Spleen (tissue), 11 donors: Measurements from ENCODE around the gene STXBP1. TPM values are rescaled to one million over a fixed set of nuclear protein-coding genes. Genes with fewer than 3 reads are reported as not detected.

Source experiments
- DNase-seq: peaks from one replicate; pipeline ENCODE4 v3.0.0-alpha.2; 2020
- H3K27ac ChIP-seq, 8 donors: fragments of 200-600 bp; sonication (generic) in 7 of 8; 1 replicate in 4 of 8; 2 replicates in 4 of 8; pipeline versions ENCODE4 v1.5.0 to v1.8.0; 2016 to 2021; ENCODE audit warnings: inconsistent platforms in 4 of 8, mild to moderate bottlenecking in 4 of 8, moderate library complexity in 1 of 8
- H3K27me3 ChIP-seq, 7 donors: fragments of 200-600 bp; sonication (generic) in 6 of 7; replicated peaks in 1 of 7; 1 replicate in 4 of 7; 2 replicates in 3 of 7; pipeline versions ENCODE4 v1.5.0 to v1.8.0; 2016 to 2021; ENCODE audit warnings: inconsistent platforms in 3 of 7, mild to moderate bottlenecking in 1 of 7
- H3K36me3 ChIP-seq, 6 donors: fragments of 200-600 bp; sonication (generic) in 5 of 6; 1 replicate in 4 of 6; 2 replicates in 2 of 6; pipeline versions ENCODE4 v1.5.0 to v1.8.0; 2016 to 2021; ENCODE audit warnings: inconsistent platforms in 2 of 6
- H3K4me1 ChIP-seq, 6 donors: fragments of 200-600 bp; sonication (generic) in 5 of 6; 1 replicate in 3 of 6; 2 replicates in 3 of 6; pipeline versions ENCODE4 v1.5.0 to v1.8.0; 2016 to 2021; ENCODE audit warnings: inconsistent platforms in 3 of 6
- H3K4me3 ChIP-seq, 8 donors: fragments of 200-600 bp; sonication (generic) in 7 of 8; 1 replicate in 4 of 8; 2 replicates in 4 of 8; pipeline versions ENCODE4 v1.5.0 to v1.8.0; 2016 to 2021; ENCODE audit warnings: inconsistent platforms in 4 of 8, mild to moderate bottlenecking in 4 of 8, moderate library complexity in 2 of 8
- H3K9me3 ChIP-seq, 8 donors: fragments of 200-600 bp; sonication (generic) in 7 of 8; 1 replicate in 4 of 8; 2 replicates in 4 of 8; pipeline versions ENCODE4 v1.5.0 to v1.8.0; 2016 to 2021; ENCODE audit warnings: inconsistent platforms in 4 of 8
- POLR2A ChIP-seq, 3 donors: fragments of 450-650 bp; IDR thresholded peaks; one replicate each; pipeline ENCODE4 v1.5.1; 2017; ENCODE audit warnings: antibody characterized with exemption in 3 of 3, mild to moderate bottlenecking in 1 of 3
- POLR2AphosphoS5 ChIP-seq, 3 donors: sonication (generic); formaldehyde crosslinking; IDR thresholded peaks; one replicate each; pipeline ENCODE4 v1.5.1; 2017; ENCODE audit warnings: antibody characterized with exemption in 3 of 3
- WGBS, 5 donors: extraction: QIAGEN DNeasy Blood & Tissue Kit in 3 of 5; methylation state at CpG; one replicate each; pipeline versions ENCODE4 v1.1.5 to v1.1.7; 2013 to 2018; 5-methylcytosine and 5-hydroxymethylcytosine counted together
- intact Hi-C: fragments of 100-400 bp; cut with DNase I; formaldehyde crosslinking; loops from one replicate; pipeline ENCODE4 v1.15.0; 2023; ENCODE audit warnings: low total_unique reads
- polyA plus RNA-seq, 3 donors: library from polyadenylated mRNA; stranded (reverse); fragments of 200-250 nt; gene quantifications; one replicate each; pipeline ENCODE4 v1.2.1, GENCODE V29; 2013
- total RNA-seq, 7 donors: library from RNA; depleted of rRNA in 3 of 7; stranded (reverse); fragments of >200 nt in 3 of 7; fragmentation: NEBNext Ultra II Directional in 4 of 7; extraction: Animal tissue kit (Norgen Biotek cat#: 25700) in 4 of 7; gene quantifications; one replicate each; pipeline versions ENCODE4 v1.1.0 to v1.2.1, GENCODE V29; 2016 to 2021
- TF ChIP-seq, protein P1 (sequence below), 11 experiments: fragments of 200-600 bp in 7 of 11; fragments of 450-650 bp in 4 of 11; sonication (generic) in 4 of 11; IDR thresholded peaks in 8 of 11; conservative IDR thresholded peaks in 3 of 11; 1 replicate in 7 of 11; 2 replicates in 4 of 11; pipeline versions ENCODE4 v1.4.0 to v1.8.0; 2016 to 2021; ENCODE audit warnings: antibody characterized with exemption in 11 of 11, inconsistent platforms in 4 of 11, mild to moderate bottlenecking in 1 of 11
- donor health status: healthy with polysubstance abuse.
- donor health status: DM: no; HTN: no; CAD: no; lungs with moderate emphysema.
- donor health status: DM: no; HTN: no; CAD: no.
- donor health status: Bipolar disorder and iron deficiency.
- donor health status: healthy.
- donor health status: DM: no; HTN: no; CAD: no.
- donor health status: DM: yes; HTN: yes; CAD: no.

The STXBP1 gene
- total and polyA plus RNA-seq, 10 donors, result 4.3 to 75.7 (median 31.6) TPM

DNA sequence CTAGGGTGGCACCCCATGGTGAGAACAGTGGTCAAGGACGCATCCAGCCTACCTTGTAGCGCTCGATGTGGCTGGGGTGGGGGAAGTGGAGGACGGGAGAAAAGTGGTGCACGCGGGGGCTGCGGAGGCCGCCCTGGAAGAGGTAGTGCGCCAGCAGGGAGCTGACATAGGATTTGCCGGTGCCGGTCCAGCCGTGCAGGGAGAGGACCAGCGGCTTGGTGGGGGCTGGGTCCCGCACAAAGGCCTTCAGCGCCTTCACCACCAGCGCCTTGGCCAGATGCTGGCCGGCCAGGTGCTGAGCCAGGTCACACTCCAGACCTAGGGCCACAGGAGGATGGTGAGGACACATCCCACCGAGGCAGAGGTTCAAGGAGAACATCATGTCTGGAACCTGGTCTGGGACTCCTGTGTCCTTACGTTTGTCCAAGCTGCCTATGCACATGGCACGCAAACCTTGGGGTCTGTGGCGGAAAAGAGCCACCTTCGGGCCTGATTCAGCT is 122.2 kb downstream of the STXBP1 start:
- H3K4me3 ChIP-seq, result peak overlapping the region; percentile 58 to 97 (median 84)
- 49 to 72% (median 62%) methylated on average over 20 to 22 of the region's 22 CpGs for WGBS, 5 donors
- peak overlapping the region; percentile 93 to 99 (median 96) for H3K27ac ChIP-seq
- peaks cover 0 to 54% (median 31%) of the 10 kb centered on the region in 6 donors for H3K36me3 ChIP-seq
- H3K9me3 ChIP-seq, result no peaks in the 10 kb centered on the region
- no peaks in the 10 kb centered on the region for H3K27me3 ChIP-seq
- DNase-seq, result peak; percentile 89
- intact Hi-C loops, result loop anchor here (5.0 kb wide), 1 partner anchor 142 kb away; no protein-coding TSS in a partner anchor
- peaks cover 17 to 67% (median 51%) of the 10 kb centered on the region in 6 donors for H3K4me1 ChIP-seq
- TF ChIP-seq POLR2AphosphoS5 (IDR thresholded peaks at IDR 0.05) (no peak), POLR2A (IDR thresholded peaks at IDR 0.05) (no peak)
- TF ChIP-seq, protein P1, sequence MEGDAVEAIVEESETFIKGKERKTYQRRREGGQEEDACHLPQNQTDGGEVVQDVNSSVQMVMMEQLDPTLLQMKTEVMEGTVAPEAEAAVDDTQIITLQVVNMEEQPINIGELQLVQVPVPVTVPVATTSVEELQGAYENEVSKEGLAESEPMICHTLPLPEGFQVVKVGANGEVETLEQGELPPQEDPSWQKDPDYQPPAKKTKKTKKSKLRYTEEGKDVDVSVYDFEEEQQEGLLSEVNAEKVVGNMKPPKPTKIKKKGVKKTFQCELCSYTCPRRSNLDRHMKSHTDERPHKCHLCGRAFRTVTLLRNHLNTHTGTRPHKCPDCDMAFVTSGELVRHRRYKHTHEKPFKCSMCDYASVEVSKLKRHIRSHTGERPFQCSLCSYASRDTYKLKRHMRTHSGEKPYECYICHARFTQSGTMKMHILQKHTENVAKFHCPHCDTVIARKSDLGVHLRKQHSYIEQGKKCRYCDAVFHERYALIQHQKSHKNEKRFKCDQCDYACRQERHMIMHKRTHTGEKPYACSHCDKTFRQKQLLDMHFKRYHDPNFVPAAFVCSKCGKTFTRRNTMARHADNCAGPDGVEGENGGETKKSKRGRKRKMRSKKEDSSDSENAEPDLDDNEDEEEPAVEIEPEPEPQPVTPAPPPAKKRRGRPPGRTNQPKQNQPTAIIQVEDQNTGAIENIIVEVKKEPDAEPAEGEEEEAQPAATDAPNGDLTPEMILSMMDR (IDR thresholded peaks at IDR 0.05 in 8 of 11, conservative IDR thresholded peaks at IDR 0.05 in 3 of 11), result no peak

DNA sequence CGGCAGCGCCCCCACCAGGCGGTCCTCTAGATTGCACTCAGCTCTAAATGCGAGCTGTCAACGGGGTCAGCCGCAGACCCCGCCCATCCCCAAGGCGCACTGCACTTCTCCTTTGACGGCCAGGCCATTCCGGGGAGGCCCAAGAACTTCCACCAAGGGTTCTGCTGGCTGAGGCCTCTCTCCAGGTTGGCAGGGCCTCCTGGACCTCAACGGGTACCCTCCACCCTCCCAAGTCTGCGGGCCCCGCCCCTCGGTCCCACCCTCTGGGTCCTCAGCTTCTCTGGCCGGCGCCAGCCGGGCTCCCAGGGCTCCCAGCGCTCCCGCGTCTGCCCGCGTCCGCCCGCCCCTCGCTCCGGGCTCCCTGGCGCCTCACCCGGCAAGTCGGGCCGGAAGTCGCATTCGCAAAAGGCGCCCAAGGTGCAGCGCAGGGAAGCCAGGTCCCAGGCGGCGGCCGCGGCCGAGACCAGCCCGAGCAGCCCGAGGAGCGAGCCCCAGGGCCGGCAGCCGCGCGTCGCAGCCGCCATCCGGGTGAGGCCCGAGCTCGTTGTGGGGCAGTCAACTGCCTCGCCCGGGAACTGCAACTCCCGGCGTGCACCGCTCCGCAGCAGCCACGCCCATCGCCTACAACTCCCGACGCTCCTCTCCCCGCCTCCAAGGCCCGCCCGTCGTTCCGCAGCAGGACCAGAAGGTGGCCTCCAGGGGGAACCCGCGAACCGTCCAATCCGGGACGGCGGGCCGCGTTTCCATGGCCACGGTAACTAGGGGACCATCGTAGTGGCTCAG is 122.9 kb downstream of the STXBP1 start, which contains the start of gene TOR2A:
TOR2A (minus strand) TSS at position 548 of the 783 bp plus-strand sequence; CDS start at position 524, 24 bp downstream.
- WGBS, 5 donors, result 0 to 1% (median 0%) methylated on average over 28 to 76 of the region's 76 CpGs
- no peaks in the 10 kb centered on the region for H3K27me3 ChIP-seq
- H3K4me3 ChIP-seq, result peak within 1 kb of the TSS; percentile 58 to 97 (median 84)
- H3K36me3 ChIP-seq, result peaks cover 0 to 60% (median 37%) of the 10 kb centered on the region in 6 donors
- peaks cover 17 to 67% (median 51%) of the 10 kb centered on the region in 6 donors for H3K4me1 ChIP-seq
- TF ChIP-seq, protein P1 (IDR thresholded peaks at IDR 0.05 in 8 of 11, conservative IDR thresholded peaks at IDR 0.05 in 3 of 11), result peak; percentile 91 to 100 (median 98)
- TF ChIP-seq POLR2AphosphoS5 (IDR thresholded peaks at IDR 0.05) (peak; percentile 89 to 95 (median 92)), POLR2A (IDR thresholded peaks at IDR 0.05) (peak in 2 of 3 donors; percentile 35 to 56)
- intact Hi-C loops, result loop anchor here (5.0 kb wide), 3 partner anchors 47 to 187 kb away; no protein-coding TSS in a partner anchor
- H3K9me3 ChIP-seq, result no peaks in the 10 kb centered on the region
- peak; percentile 99 for DNase-seq
- peak within 1 kb of the TSS; percentile 93 to 99 (median 96) for H3K27ac ChIP-seq

DNA sequence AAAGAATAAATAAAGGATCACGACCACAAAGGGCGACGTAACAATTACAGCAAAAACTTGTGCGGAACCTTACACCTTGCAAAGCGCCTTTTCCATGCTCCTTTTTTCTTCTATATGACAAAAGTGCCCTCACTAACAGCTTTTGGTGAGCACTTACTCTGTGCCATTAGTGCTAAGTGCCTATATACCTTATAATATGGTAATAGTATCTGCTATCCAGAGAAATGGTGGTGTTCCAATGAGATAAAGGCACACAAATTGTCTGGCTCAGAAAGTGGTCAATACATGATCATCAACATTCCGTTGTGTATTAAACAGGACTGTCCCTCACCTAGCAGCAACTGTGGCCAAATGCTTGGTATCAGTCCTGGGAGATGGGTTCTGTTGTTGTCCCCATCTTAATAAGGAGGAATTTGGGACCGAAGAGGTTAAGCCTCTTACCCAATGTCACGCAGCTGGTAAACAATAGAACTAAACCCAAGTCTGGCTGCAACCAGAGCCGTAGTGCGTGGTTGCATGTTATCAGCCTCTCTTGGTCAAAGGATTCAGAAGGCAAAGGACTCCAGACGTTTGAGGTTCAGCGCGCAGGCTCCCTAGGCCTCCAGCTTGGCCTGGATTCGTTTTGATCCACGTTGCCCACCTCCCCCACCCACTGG is 123.6 kb downstream of the STXBP1 start:
- no peak for TF ChIP-seq POLR2AphosphoS5 (IDR thresholded peaks at IDR 0.05)
- TF ChIP-seq, protein P1 (IDR thresholded peaks at IDR 0.05 in 8 of 11, conservative IDR thresholded peaks at IDR 0.05 in 3 of 11), result no peak
- TF ChIP-seq POLR2A (IDR thresholded peaks at IDR 0.05), result no peak

More for the DNA sequence above, 123.6 kb downstream of the STXBP1 start:
- no peak for DNase-seq
- Histone ChIP-seq H3K36me3 (peaks cover 0 to 61% (median 44%) of the 10 kb centered on the region in 6 donors), H3K27me3 (no peaks in the 10 kb centered on the region), H3K4me1 (peaks cover 17 to 69% (median 49%) of the 10 kb centered on the region in 6 donors), H3K4me3 (peak overlapping the region in 5 of 8 donors; percentile 78 to 97 (median 87)), H3K27ac (peak overlapping the region; percentile 93 to 99 (median 96)), H3K9me3 (no peaks in the 10 kb centered on the region)
- 41 to 50% (median 43%) methylated on average over 15 of the region's 15 CpGs for WGBS, 5 donors
- intact Hi-C loops, result loop anchor here (5.0 kb wide), 2 partner anchors 47 to 187 kb away; no protein-coding TSS in a partner anchor
